Measurements from ENCODE around the gene LAMTOR1.

The LAMTOR1 gene

DNA sequence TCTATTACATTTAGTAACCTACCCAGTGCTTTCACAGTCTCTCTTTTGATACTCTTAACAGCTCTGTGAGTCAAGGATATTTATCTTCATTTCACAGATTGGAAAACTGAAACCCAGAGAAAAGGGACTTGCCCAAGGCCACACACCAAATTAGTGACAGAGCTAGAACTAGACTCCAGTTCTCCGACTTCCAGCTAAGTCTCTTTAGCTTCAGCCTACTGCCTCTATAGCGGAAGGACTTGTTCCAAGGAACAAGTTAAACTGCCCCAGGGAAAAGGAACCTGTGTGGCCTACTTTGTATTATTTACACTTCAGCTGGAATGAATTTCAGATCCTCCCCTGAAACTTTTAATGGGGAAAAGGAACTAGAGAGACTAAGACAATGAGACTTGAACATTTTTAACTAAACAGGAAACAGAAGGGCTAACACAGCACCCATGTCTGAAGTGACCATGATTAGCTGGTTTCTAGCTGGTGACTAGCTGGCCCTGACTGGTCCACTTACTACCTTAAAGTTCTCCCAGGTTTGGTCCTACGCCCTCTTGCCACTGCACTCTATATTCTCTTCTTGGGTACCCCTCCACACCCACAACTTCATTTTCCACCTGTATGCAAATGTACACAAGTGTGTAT, 21.2 kb downstream of the LAMTOR1 start:
- no peak for DNase-seq (ENCODE audit: low read depth in 3 of 3)

- DNase-seq (ENCODE audit: low read depth in 3 of 3): no peak
Measured at GRCh38 chr11:72081184-72081644, 21.9 kb downstream of the LAMTOR1 start.

DNA sequence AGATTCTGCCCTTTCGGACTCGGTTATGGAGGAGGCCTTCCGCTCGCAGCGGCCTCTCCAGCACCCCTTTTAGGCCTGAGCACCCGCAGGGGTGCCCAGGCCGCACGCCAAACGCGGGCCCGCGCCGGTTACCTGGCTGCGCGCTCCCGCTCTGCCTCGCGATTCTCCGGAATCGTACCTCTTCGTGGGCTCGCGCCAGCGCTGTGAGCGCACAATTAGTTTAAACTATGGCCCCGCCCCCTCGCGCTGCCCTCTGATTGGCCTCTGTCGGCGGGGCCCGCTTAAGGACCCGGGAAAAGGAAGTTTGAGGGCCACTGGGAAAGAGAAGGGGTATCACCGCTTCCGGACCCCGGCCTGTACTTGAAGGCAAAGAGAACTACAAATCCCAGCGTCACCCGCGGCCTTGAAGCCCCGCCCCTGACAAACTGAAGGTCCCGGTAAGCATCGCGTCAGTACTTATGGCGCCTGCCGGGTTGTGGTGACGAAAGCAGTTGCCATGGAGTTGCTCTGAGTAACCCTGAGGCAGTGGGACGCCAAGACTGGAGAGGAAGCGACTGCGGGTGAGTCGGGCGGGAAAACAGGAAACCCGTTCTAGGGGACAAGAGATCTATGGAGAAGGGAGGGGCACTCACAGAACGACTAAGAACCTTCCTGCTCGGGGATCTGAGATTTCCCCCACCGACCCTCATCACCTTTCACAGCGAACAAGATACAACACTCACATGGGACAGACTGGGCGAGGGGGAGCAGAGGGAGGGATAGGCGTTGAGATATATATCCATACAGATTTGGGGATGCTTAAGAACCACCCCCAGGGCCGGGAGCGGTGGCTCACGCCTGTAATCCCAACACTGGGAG, 22.5 kb downstream of the LAMTOR1 start, which contains the start of the genes LRRC51 and NUMA1:
LRRC51 (plus strand) TSS at position 525 of the 858 bp plus-strand sequence. CDS start 8,234 bp downstream, outside the sequence.
NUMA1 (minus strand) TSS at position 217 of the 858 bp plus-strand sequence. CDS start 44,599 bp downstream, outside the sequence.
- peak; percentile 95 to 99 (median 98) for DNase-seq (ENCODE audit: low read depth in 3 of 3)

DNA sequence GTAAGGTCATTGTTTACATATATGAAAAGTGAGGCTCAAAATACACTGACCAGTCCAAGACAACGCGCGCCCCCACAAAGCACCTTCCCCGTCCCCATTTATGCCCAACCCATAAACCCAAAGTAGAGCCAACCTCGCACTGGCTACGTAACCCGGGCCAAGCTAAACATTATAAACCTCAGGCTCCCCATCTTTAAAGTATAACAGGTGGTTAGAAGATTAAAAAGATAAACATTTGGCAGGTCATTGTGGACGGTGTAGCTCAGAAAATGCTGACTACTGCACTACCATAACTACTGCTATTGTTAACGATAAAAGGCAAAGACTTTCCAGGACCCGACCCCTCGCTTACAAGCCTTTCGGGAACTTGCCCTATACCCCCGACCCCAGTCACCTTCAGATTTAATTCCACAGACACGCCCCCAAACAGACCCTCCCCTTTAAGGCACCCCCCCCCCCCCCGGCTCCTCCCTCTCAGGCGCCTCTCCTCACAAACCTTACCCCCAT, 23.2 kb downstream of the LAMTOR1 start:
- DNase-seq (ENCODE audit: low read depth in 3 of 3): no peak

GRCh38 chr11:72078477-72078876, 24.6 kb downstream of the LAMTOR1 start:
- DNase-seq (ENCODE audit: low read depth in 3 of 3): no peak

DNA sequence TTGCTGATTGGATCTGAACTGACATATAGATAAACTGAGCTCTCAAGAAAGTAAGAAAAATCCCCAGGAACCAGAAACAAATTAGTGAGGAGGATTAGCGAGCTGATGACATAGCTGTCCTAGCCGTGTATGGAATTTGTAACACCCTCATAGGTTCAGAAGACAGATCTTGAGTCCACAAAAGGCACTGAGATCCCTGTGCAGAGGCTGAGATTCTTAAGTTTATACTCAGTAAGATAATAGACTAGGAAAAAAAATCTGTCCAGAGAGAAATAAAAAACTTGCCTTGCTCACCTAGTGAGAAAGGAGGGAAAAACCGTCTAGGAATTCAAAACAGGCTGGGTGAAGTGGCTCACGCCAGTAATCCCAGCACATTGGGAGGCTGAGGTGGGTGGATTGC, 27.3 kb downstream of the LAMTOR1 start:
- DNase-seq (ENCODE audit: low read depth in 3 of 3): no peak

DNA sequence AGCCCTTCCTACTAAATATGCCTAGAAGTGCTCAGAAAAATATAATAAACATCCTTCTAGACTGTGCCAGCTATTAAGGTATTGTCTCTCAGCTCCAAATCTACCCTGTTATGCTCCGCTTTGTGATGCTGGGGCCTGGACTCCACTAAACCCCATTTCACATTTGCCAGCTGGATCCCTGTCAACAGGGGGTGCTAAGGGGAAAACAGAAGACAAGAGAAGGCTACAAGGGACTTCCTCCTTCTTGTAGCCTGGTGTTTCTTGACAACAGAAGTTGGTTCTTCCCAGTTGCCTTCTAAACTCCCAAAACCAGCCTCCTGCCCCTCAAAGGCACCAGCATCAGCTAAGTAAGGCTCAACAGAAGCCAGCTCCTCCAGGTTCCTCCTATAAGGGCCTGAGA, 28.0 kb downstream of the LAMTOR1 start:
- DNase-seq (ENCODE audit: low read depth in 3 of 3): no peak

GRCh38 chr11:72072348-72072747, 30.7 kb downstream of the LAMTOR1 start:
- DNase-seq (ENCODE audit: low read depth in 3 of 3): no peak

DNA sequence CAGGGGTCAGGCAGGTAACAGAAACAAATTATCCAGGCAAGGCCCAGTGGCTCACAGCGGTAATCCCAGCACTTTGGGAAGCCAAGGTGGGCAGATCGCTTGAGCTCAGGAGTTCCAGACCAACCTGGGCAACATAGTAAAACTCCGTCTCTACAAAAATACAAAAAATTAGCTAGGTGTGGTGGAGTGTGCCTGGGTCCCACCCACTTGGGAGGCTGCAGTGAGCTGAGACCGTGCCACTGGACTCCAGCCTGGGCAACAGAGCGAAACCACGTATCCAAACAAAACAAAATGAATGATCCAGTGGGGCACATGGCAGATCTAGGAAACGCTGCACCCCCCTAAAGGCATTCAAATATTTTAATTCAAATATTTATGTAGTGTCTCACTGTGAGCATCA, 32.6 kb downstream of the LAMTOR1 start:
- no peak for DNase-seq (ENCODE audit: low read depth in 3 of 3)

GRCh38 chr11:72069787-72070251, 33.3 kb downstream of the LAMTOR1 start:
- DNase-seq (ENCODE audit: low read depth in 3 of 3): no peak

GRCh38 chr11:72069200-72069599, 33.9 kb downstream of the LAMTOR1 start:
- DNase-seq (ENCODE audit: low read depth in 3 of 3): no peak

- DNase-seq (ENCODE audit: low read depth in 3 of 3): no peak
Measured at GRCh38 chr11:72067676-72068075, 35.4 kb downstream of the LAMTOR1 start.

GRCh38 chr11:72067266-72067665, 35.8 kb downstream of the LAMTOR1 start:
- DNase-seq (ENCODE audit: low read depth in 3 of 3): no peak

GRCh38 chr11:72066855-72067254, 36.2 kb downstream of the LAMTOR1 start:
- DNase-seq (ENCODE audit: low read depth in 3 of 3): no peak

DNA sequence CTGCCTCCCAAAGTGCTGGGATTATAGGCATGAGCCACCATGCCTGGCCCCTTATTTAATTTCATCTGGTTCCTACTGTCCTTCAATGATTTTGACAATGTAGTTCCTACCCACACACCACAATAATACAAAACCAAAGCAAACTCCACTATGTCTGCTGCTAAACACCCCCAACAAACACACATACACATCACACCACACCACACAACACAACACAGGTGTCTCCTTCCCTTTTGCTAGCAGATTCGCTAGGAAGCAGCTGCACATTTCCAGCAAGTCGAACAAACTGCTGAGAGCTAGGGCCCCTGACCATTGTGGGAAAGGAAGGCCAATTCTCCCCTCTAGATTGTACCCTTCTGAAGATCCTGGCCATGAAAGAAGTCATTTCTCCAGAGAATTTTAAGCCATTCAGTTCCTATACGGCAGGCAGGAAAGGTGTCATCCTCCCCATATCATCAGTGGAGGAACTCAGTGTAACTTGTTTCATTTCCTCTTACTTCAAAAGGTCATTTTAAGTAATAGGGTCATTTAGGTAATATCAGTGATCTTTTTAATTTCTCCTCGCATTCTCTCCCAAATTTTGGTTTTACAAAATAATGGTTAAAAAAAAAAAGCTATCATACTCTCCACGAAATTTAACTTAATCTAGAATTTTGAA, 41.2 kb downstream of the LAMTOR1 start:
- no peak for DNase-seq (ENCODE audit: low read depth in 3 of 3)

GRCh38 chr11:72058416-72059034, 44.6 kb downstream of the LAMTOR1 start:
- DNase-seq (ENCODE audit: low read depth in 3 of 3): no peak

- DNase-seq (ENCODE audit: low read depth in 3 of 3): no peak
Measured at GRCh38 chr11:72048766-72049460, 54.2 kb downstream of the LAMTOR1 start.
